ENCODE measurements around the gene TTPAL.

DNA sequence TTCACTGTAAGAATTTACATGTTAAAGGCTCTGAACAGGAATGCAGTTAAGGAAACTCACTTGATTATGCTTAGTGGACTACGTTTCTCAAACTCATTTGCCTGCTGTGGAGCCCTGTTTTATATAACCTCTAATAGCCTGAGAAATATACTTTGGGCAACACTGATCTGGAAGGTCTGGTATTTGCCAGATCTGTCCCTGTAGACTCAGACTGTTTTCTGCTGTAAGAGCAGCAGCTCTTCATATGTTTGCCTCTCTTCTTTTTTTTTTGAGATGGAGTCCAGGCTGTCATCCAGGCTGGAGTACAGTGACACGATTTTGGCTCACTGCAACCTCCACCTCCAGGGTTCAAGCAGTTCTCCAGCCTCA lies 10.1 kb downstream of the TTPAL start:
- TF ChIP-seq POLR2A (IDR thresholded peaks at IDR 0.05; ENCODE audit: low read length): no peak
- TF ChIP-seq GATA1 (IDR thresholded peaks at IDR 0.05; ENCODE audit: low read depth, low read length): no peak

All from erythroblast (primary cell).